ENCODE results near the gene PDE12. TPM values are rescaled to one million over a fixed set of nuclear protein-coding genes. Genes with fewer than 3 reads are reported as not detected.

Gene PDE12
- total and polyA plus RNA-seq, 2 of the 13 experiments (the other 11 are each of a cell fraction or from before 2014, with no cell fraction given) = 9.0 to 17.8 TPM

GRCh38 chr3:57555738-57556458, at the start of gene PDE12 (continued):
- TF ChIP-seq, protein P1, sequence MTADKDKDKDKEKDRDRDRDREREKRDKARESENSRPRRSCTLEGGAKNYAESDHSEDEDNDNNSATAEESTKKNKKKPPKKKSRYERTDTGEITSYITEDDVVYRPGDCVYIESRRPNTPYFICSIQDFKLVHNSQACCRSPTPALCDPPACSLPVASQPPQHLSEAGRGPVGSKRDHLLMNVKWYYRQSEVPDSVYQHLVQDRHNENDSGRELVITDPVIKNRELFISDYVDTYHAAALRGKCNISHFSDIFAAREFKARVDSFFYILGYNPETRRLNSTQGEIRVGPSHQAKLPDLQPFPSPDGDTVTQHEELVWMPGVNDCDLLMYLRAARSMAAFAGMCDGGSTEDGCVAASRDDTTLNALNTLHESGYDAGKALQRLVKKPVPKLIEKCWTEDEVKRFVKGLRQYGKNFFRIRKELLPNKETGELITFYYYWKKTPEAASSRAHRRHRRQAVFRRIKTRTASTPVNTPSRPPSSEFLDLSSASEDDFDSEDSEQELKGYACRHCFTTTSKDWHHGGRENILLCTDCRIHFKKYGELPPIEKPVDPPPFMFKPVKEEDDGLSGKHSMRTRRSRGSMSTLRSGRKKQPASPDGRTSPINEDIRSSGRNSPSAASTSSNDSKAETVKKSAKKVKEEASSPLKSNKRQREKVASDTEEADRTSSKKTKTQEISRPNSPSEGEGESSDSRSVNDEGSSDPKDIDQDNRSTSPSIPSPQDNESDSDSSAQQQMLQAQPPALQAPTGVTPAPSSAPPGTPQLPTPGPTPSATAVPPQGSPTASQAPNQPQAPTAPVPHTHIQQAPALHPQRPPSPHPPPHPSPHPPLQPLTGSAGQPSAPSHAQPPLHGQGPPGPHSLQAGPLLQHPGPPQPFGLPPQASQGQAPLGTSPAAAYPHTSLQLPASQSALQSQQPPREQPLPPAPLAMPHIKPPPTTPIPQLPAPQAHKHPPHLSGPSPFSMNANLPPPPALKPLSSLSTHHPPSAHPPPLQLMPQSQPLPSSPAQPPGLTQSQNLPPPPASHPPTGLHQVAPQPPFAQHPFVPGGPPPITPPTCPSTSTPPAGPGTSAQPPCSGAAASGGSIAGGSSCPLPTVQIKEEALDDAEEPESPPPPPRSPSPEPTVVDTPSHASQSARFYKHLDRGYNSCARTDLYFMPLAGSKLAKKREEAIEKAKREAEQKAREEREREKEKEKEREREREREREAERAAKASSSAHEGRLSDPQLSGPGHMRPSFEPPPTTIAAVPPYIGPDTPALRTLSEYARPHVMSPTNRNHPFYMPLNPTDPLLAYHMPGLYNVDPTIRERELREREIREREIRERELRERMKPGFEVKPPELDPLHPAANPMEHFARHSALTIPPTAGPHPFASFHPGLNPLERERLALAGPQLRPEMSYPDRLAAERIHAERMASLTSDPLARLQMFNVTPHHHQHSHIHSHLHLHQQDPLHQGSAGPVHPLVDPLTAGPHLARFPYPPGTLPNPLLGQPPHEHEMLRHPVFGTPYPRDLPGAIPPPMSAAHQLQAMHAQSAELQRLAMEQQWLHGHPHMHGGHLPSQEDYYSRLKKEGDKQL (CRISPR knock-in tag; IDR thresholded peaks at IDR 0.05; ENCODE audit: low read depth) = peak; percentile 55; the same call in 1 of the 2 replicates
- TF ChIP-seq TBX3 (IDR thresholded peaks at IDR 0.05; ENCODE audit: borderline replicate concordance) = no peak; the same call in 1 of the 2 replicates
- no peak for TF ChIP-seq NCOA5 (CRISPR knock-in tag; IDR thresholded peaks at IDR 0.05)
- TF ChIP-seq SP5 (CRISPR knock-in tag; IDR thresholded peaks at IDR 0.05; ENCODE audit: borderline replicate concordance, low read depth) = 0 out of 2 replicates have a peak, but pooled peaks have one; percentile 11
- TF ChIP-seq, protein P2, sequence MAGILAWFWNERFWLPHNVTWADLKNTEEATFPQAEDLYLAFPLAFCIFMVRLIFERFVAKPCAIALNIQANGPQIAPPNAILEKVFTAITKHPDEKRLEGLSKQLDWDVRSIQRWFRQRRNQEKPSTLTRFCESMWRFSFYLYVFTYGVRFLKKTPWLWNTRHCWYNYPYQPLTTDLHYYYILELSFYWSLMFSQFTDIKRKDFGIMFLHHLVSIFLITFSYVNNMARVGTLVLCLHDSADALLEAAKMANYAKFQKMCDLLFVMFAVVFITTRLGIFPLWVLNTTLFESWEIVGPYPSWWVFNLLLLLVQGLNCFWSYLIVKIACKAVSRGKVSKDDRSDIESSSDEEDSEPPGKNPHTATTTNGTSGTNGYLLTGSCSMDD (CRISPR knock-in tag; IDR thresholded peaks at IDR 0.05) = no peak
- TF ChIP-seq PHF5A (CRISPR knock-in tag; IDR thresholded peaks at IDR 0.05; ENCODE audit: low read depth, unreplicated experiment) = peak; percentile 77
- TF ChIP-seq CBFB (CRISPR knock-in tag; IDR thresholded peaks at IDR 0.05) = peak; percentile 68
- TF ChIP-seq PHF21A (CRISPR knock-in tag; IDR thresholded peaks at IDR 0.05) = peak; percentile 81
- peak; percentile 63 for TF ChIP-seq JDP2 (CRISPR knock-in tag; IDR thresholded peaks at IDR 0.05; ENCODE audit: borderline replicate concordance)
- peak; percentile 79 for TF ChIP-seq CBX1 (IDR thresholded peaks at IDR 0.05; ENCODE audit: low read depth)
- TF ChIP-seq PAXIP1 (CRISPR knock-in tag; conservative IDR thresholded peaks at IDR 0.05) = peak; percentile 34
- peak; percentile 80 for TF ChIP-seq TBX2 (CRISPR knock-in tag; IDR thresholded peaks at IDR 0.05; ENCODE audit: borderline replicate concordance)
- no peak for TF ChIP-seq ZNF10 (CRISPR knock-in tag; IDR thresholded peaks at IDR 0.05; ENCODE audit: borderline replicate concordance, low read depth)
- peak; percentile 78; the same call in 1 of the 2 replicates for TF ChIP-seq ZSCAN31 (CRISPR knock-in tag; IDR thresholded peaks at IDR 0.05; ENCODE audit: low read depth)
- 0 out of 2 replicates have a peak, but pooled peaks have one; percentile 52 for TF ChIP-seq ZNF343 (CRISPR knock-in tag; IDR thresholded peaks at IDR 0.05)
- TF ChIP-seq ZHX1 (CRISPR knock-in tag; IDR thresholded peaks at IDR 0.05; ENCODE audit: low read depth) = 0 out of 2 replicates have a peak, but pooled peaks have one; percentile 18

All from HepG2 (cell line).